ENCODE measurements around the gene SFMBT2.

DNA sequence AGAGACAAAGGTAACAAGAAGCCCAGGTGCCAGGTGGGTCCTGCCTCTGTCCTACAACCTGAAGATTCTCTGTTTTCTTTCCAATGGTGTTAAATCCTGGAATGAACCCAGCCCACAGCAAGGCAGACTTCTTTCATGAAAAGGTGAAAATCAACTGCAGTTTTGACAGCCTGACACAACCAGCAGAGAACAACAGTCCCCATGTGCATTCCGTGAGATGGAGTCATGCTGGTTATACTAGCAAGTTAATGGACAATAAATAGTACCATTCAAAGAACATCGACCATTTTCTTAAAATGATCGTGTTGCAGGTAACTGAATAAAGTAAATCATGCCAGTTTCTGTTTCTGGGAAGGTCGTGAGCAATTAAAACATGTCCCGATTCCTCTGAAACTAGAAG, 131.5 kb downstream of the SFMBT2 start:
- TF ChIP-seq POLR2A (IDR thresholded peaks at IDR 0.05; ENCODE audit: low read depth, low read length), result no peak
- TF ChIP-seq RCOR1 (IDR thresholded peaks at IDR 0.05; ENCODE audit: insufficient replicate concordance, low read length), result no peak
- TF ChIP-seq, protein P1, sequence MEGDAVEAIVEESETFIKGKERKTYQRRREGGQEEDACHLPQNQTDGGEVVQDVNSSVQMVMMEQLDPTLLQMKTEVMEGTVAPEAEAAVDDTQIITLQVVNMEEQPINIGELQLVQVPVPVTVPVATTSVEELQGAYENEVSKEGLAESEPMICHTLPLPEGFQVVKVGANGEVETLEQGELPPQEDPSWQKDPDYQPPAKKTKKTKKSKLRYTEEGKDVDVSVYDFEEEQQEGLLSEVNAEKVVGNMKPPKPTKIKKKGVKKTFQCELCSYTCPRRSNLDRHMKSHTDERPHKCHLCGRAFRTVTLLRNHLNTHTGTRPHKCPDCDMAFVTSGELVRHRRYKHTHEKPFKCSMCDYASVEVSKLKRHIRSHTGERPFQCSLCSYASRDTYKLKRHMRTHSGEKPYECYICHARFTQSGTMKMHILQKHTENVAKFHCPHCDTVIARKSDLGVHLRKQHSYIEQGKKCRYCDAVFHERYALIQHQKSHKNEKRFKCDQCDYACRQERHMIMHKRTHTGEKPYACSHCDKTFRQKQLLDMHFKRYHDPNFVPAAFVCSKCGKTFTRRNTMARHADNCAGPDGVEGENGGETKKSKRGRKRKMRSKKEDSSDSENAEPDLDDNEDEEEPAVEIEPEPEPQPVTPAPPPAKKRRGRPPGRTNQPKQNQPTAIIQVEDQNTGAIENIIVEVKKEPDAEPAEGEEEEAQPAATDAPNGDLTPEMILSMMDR (conservative IDR thresholded peaks at IDR 0.05; ENCODE audit: low read depth, low read length), result no peak
- TF ChIP-seq, protein P2, sequence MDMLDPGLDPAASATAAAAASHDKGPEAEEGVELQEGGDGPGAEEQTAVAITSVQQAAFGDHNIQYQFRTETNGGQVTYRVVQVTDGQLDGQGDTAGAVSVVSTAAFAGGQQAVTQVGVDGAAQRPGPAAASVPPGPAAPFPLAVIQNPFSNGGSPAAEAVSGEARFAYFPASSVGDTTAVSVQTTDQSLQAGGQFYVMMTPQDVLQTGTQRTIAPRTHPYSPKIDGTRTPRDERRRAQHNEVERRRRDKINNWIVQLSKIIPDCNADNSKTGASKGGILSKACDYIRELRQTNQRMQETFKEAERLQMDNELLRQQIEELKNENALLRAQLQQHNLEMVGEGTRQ (IDR thresholded peaks at IDR 0.05; ENCODE audit: low read depth, low read length), result no peak
- TF ChIP-seq BHLHE40 (IDR thresholded peaks at IDR 0.05; ENCODE audit: low read depth, low read length), result no peak
- TF ChIP-seq MAZ (IDR thresholded peaks at IDR 0.05; ENCODE audit: borderline replicate concordance, low read depth, low read length), result no peak
- no peak for TF ChIP-seq RAD21 (IDR thresholded peaks at IDR 0.05; ENCODE audit: low read length)

All from IMR-90 (cell line).